ENCODE measurements around the gene GNB2.
"Not testable (repeated sequence)": the region's sequence is repeated elsewhere in the genome, so short reads cannot be mapped to it uniquely, and the experiment has no call there.

Gene GNB2

GRCh38 chr7:100682228-100682741, 8.7 kb downstream of the GNB2 start:
- DNase-seq, result no peak

- DNase-seq, result no peak
These were observed 9.6 kb downstream of the GNB2 start for GRCh38 chr7:100682991-100683658.

GRCh38 chr7:100683659-100684533, 10.4 kb downstream of the GNB2 start:
- DNase-seq, result no peak

GRCh38 chr7:100684534-100685042, 11.0 kb downstream of the GNB2 start:
- no peak for DNase-seq

- no peak for DNase-seq
These were observed 11.6 kb downstream of the GNB2 start for GRCh38 chr7:100685049-100685605.

- no peak for DNase-seq
These were observed 12.1 kb downstream of the GNB2 start for GRCh38 chr7:100685631-100686145.

- DNase-seq, result no peak
These were observed 12.8 kb downstream of the GNB2 start for GRCh38 chr7:100686201-100686821.

DNA sequence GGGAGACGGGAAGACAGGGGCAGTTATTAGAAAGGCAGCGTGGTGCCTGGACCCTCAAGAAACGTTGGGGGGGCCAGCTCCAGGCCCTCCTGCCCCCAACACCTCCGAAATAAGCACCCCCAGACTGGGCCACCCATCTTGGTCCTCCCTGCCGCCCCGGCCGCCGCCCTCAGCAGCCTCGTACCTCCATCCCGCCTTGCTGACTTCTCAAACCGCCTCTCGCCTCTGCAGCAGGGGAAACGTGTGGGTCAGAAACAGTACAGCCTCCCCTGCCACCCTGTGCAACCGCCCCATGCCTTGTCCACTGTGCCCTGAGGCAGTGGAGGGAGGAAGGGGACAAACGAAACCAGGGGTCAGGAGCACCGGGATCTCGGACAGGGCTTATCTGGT, 13.3 kb downstream of the GNB2 start:
- DNase-seq, result no peak

GRCh38 chr7:100687261-100687660, 13.7 kb downstream of the GNB2 start:
- no peak for DNase-seq

- DNase-seq, result no peak
These were observed 14.3 kb downstream of the GNB2 start for GRCh38 chr7:100687751-100688300.

- no peak for DNase-seq
These were observed 14.9 kb downstream of the GNB2 start for GRCh38 chr7:100688326-100688860.

DNA sequence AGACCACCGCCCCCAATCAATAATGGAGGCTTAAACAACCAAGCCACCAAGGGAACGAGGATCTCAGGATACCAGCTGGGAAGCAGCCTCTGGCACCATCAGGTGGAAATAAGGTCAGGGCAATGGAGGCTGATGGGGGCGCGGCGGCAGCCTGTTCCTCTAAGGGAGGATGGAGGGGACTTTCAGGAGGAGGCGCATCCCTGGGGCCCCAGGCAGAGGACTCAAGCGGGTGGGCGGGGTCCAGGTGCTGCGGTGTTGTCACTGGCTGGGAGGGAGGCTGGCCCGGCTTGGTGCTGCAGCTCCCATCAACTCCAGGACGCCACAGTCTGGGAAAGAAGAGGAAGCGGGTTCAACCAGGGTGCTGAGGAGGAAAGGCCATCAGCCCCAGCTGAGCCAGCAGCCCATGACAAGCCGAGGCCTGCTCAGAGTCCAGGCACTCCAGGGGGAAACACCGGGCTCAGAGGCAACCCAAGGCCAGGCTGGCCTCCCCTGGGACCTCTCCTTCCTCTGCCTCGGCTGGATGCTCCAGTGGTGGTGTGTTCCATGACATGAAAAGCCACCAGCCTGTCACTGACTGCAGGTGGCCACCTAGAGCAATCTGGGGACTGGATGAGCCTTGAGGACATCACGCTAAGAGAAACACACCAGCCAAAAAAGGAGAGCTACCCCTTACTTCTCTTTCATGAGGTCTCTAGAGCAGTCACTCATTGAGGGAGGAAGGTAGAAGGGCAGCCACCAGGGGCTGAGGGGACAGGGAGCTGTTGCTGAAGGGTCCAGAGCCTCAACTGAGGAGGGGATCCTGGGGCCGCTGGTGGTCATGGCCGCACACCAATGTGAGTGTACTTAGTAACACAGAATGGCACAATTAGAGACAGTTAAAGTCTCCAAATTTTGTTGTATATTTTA, 15.9 kb downstream of the GNB2 start:
- DNase-seq, result no peak

DNA sequence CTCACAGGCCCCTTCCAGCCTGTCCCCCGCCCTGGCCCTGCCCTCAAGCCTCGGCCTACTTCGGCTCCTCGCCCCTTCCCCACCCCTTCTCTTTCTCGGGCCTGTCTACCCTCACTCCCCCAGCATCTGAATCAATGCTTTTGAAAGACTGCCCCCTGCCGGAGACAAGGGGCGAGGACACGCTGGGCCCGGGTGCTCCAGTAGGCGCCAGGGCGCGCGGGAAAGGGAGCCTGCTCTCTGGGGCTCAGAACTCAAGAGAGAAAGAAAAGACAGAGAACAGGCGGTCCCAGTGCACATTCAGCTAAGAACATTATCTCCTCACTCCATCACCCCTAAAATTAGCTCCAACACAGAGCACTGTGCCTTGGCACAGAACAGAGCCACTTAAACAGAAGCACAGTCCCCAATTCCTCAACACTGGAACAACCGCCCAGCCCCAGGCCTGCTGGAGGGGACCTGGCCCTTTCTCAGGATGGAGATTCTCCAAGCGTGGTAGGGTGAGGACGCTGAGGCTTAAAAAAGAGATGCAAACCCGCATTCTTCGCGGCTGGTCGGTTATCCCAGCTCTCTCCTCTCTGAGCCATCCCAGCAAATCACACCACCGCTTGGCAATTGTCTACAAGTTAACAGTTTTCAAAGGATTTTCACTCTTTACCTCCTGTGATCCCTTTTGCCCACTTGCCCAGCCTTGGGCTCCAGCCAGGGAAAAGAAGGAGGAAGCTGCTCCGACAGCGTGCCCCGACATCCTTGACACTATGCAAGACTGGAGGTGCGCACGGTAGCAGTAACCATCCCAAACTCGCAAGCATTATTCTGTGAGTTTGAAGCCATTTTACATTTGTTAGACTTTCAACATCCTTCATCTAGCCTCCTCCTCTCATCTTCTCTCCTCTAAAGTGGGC, 18.4 kb downstream of the GNB2 start:
- peak; percentile 56 for DNase-seq

DNA sequence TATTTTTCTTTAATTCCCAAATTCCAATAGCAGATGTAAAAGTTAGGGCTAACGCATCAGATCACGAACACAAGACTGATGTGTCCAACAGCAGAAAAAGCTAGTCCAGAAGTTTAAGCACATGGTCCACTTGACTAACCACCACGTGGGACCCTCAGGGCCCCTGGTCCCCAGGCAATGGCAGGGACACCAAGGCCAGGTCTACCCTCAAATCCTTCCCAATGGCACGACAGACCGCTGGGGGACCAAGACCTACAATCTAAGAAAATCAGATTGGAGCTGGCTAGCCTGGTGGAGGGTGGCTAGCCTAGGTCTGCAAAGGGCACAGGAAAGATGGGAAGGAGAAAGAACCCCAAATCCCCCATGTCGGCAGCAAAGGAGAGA, 19.0 kb downstream of the GNB2 start:
- DNase-seq, result no peak

- DNase-seq, result no peak
These were observed 20.0 kb downstream of the GNB2 start for GRCh38 chr7:100693312-100694097.

GRCh38 chr7:100694098-100694745, 20.7 kb downstream of the GNB2 start, which contains the start of gene GIGYF1:
GIGYF1 (minus strand) TSS chr7:100694250; CDS start chr7:100688238, 6,012 bp downstream.
- DNase-seq, result peak; percentile 73

DNA sequence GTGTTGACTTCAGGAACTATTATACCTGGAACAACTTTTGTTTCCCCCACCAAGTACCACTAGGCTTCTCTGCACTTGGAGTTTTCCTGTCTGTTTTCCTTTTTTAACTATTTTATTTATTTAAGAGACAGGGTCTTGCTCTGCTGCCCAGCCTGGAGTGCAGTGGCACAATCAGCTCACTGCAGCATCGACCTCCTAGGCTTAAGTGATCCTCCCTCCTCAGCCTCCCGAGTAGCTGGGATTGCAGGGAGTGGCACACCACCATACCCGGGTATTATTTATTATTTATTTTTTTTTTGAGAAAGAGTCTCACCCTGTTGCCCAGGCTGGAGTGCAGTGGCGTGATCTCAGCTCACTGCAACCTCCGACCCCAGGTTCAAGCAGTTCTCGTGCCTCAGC, 22.6 kb downstream of the GNB2 start:
- no peak for DNase-seq

DNA sequence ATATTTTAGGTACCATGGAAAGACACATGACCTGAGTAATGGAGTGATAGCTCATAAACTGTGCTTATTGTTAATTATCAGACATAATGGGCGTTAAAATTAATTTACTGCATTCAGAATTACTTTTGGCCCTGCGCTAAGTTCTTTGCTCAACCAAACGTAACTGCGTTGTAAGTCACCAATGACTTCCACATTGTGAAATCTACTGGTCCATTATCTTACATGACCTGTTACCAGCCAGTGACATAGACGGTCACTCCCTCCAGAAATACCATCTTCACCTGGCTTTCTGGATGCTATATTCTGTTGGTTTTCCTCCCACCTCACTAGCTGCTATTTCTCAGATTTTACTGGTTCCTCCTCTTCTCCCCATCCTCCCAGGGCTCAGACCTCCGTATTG, 25.5 kb downstream of the GNB2 start:
- DNase-seq, result no peak

- DNase-seq, result not testable (repeated sequence)
These were observed 27.5 kb downstream of the GNB2 start for GRCh38 chr7:100701089-100701488.

All from NK-92 treated with Interleukin-12 subunit alpha and Interleukin-12 subunit beta, amount 100 ng/mL, for 24 hours (cell line).